Ramos (cell line): Measurements from ENCODE around the gene VIP.
"Not testable (repeated sequence)": the region's sequence is repeated elsewhere in the genome, so short reads cannot be mapped to it uniquely, and the experiment has no call there.

Experiments
- in situ Hi-C: fragments of 300-500 bp; cut with MboI; formaldehyde crosslinking; loops from one replicate; pipeline ENCODE4 v1.14.3; 2022; ENCODE audit warnings: low sequenced_read_pairs; ENCODE audit not compliant: unreplicated experiment

VIP gene

GRCh38 chr6:152750694-152751093, at the start of gene VIP:
TSS of gene VIP (plus strand) at chr6:152750797. CDS start at chr6:152752178, 1,381 bp downstream.
- in situ Hi-C loops = no loop called here

GRCh38 chr6:152701081-152701862, 49.3 kb upstream of the VIP start:
- in situ Hi-C loops = no loop called here

GRCh38 chr6:152701863-152702401, 48.7 kb upstream of the VIP start:
- in situ Hi-C loops = no loop called here

- in situ Hi-C loops = not testable (repeated sequence)
These were observed 46.8 kb upstream of the VIP start for GRCh38 chr6:152703750-152704149.

GRCh38 chr6:152705327-152705726, 45.3 kb upstream of the VIP start:
- in situ Hi-C loops = no loop called here

GRCh38 chr6:152716322-152716721, 34.3 kb upstream of the VIP start:
- in situ Hi-C loops = no loop called here

- in situ Hi-C loops = no loop called here
These were observed 29.6 kb upstream of the VIP start for GRCh38 chr6:152720974-152721373.

GRCh38 chr6:152721956-152722355, 28.6 kb upstream of the VIP start:
- in situ Hi-C loops = no loop called here

GRCh38 chr6:152723398-152723797, 27.2 kb upstream of the VIP start:
- in situ Hi-C loops = no loop called here

- in situ Hi-C loops = no loop called here
These were observed 24.3 kb upstream of the VIP start for GRCh38 chr6:152726313-152726712.

GRCh38 chr6:152727507-152727906, 23.1 kb upstream of the VIP start:
- in situ Hi-C loops = no loop called here

- in situ Hi-C loops = no loop called here
These were observed 16.0 kb upstream of the VIP start for GRCh38 chr6:152734630-152735029.

GRCh38 chr6:152736687-152737273, 13.8 kb upstream of the VIP start:
- in situ Hi-C loops = no loop called here

- in situ Hi-C loops = no loop called here
These were observed 5.0 kb upstream of the VIP start for GRCh38 chr6:152745509-152746171.

- in situ Hi-C loops = no loop called here
These were observed 4.4 kb upstream of the VIP start for GRCh38 chr6:152746172-152746553.

- in situ Hi-C loops = no loop called here
These were observed 1.8 kb upstream of the VIP start for GRCh38 chr6:152748843-152749242.

- in situ Hi-C loops = no loop called here
These were observed 1.3 kb upstream of the VIP start for GRCh38 chr6:152749336-152749735.

GRCh38 chr6:152765331-152765730, 14.7 kb downstream of the VIP start:
- in situ Hi-C loops = no loop called here

GRCh38 chr6:152769159-152769558, 18.6 kb downstream of the VIP start:
- in situ Hi-C loops = no loop called here

GRCh38 chr6:152769993-152770392, 19.4 kb downstream of the VIP start:
- in situ Hi-C loops = no loop called here

- in situ Hi-C loops = no loop called here
These were observed 20.6 kb downstream of the VIP start for GRCh38 chr6:152771061-152771687.
